CD14-positive monocyte (primary cell): ENCODE data around the gene DENND4C. TPM values are rescaled to one million over a fixed set of nuclear protein-coding genes. Genes with fewer than 3 reads are reported as not detected.

Source experiments
- DNase-seq, 3 donors: peaks; one replicate each; pipeline ENCODE4 v3.0.0-alpha.2; 2011 to 2022
- H2AFZ ChIP-seq: 2 replicates; pipeline ENCODE4 v1.6.0; 2012; ENCODE audit warnings: mild to moderate bottlenecking, low read depth, low read length, inconsistent platforms; ENCODE audit not compliant: insufficient read depth, poor library complexity, severe bottlenecking
- H3K27ac ChIP-seq, 2 donors: 1 replicate in 1 of 2; 2 replicates in 1 of 2; pipeline ENCODE4 v1.5.1; 2012 to 2013; ENCODE audit warnings: low read length in 2 of 2, control low read depth in 1 of 2, inconsistent platforms in 1 of 2, low read depth in 1 of 2, mild to moderate bottlenecking in 1 of 2
- H3K27me3 ChIP-seq, 2 donors: one replicate each; pipeline versions ENCODE4 v1.6.0 to v1.6.1; 2011 to 2013; ENCODE audit warnings: low read length in 2 of 2; ENCODE audit not compliant: control insufficient read depth in 2 of 2, insufficient read depth in 2 of 2
- H3K36me3 ChIP-seq, 2 donors: replicated peaks in 1 of 2; 1 replicate in 1 of 2; 2 replicates in 1 of 2; pipeline versions ENCODE4 v1.5.1 to v1.6.1; 2012 to 2013; ENCODE audit warnings: low read length in 2 of 2, control low read depth in 1 of 2, inconsistent platforms in 1 of 2, mild to moderate bottlenecking in 1 of 2; ENCODE audit not compliant: insufficient read depth in 2 of 2, control insufficient read depth in 1 of 2
- H3K4me1 ChIP-seq, 2 donors: 1 replicate in 1 of 2; 2 replicates in 1 of 2; pipeline versions ENCODE4 v1.5.1 to v1.6.1; 2012 to 2013; ENCODE audit warnings: low read length in 2 of 2, control low read depth in 1 of 2, inconsistent platforms in 1 of 2, mild to moderate bottlenecking in 1 of 2, moderate library complexity in 1 of 2; ENCODE audit not compliant: insufficient read depth in 2 of 2, control insufficient read depth in 1 of 2
- H3K4me2 ChIP-seq: replicated peaks from 2 replicates; pipeline ENCODE3; 2012; ENCODE audit warnings: low read length, moderate library complexity, mild to moderate bottlenecking; ENCODE audit not compliant: poor library complexity, severe bottlenecking; ENCODE audit errors: extremely low read depth
- H3K4me3 ChIP-seq, 3 experiments: fragments of 200-600 bp in 1 of 3; sonication (generic) in 1 of 3; replicated peaks in 1 of 3; 1 replicate in 2 of 3; 2 replicates in 1 of 3; pipeline ENCODE4 v1.5.1; 2011 to 2013; ENCODE audit warnings: low read length in 3 of 3, mild to moderate bottlenecking in 3 of 3, control low read depth in 2 of 3, low read depth in 2 of 3, inconsistent platforms in 1 of 3, moderate library complexity in 1 of 3
- H3K79me2 ChIP-seq: 2 replicates; pipeline ENCODE4 v1.6.0; 2012; ENCODE audit warnings: mild to moderate bottlenecking, control low read depth, inconsistent platforms, low read length, moderate library complexity; ENCODE audit not compliant: insufficient read depth
- H3K9ac ChIP-seq: 2 replicates; pipeline ENCODE4 v1.6.0; 2017; ENCODE audit warnings: low read length, mild to moderate bottlenecking; ENCODE audit not compliant: insufficient read depth, poor library complexity, severe bottlenecking
- H3K9me3 ChIP-seq, 2 donors: replicated peaks in 1 of 2; 1 replicate in 1 of 2; 2 replicates in 1 of 2; pipeline versions ENCODE4 v1.5.1 to v1.6.1; 2012 to 2013; ENCODE audit warnings: low read length in 2 of 2, control low read depth in 1 of 2; ENCODE audit not compliant: control insufficient read depth in 1 of 2, insufficient read depth in 1 of 2
- H4K20me1 ChIP-seq: 2 replicates; pipeline ENCODE4 v1.6.0; 2012; ENCODE audit warnings: mild to moderate bottlenecking, low read length, control low read depth, moderate library complexity; ENCODE audit not compliant: insufficient read depth
- H3K27ac Mint-ChIP-seq, 7 donors: one replicate each; pipeline ENCODE4 v1.8.0; 2020; ENCODE audit warnings: mild to moderate bottlenecking in 7 of 7, mixed read lengths in 7 of 7, moderate library complexity in 6 of 7, inconsistent platforms in 2 of 7
- H3K27me3 Mint-ChIP-seq, 3 donors: one replicate each; pipeline ENCODE4 v1.8.0; 2021 to 2022; ENCODE audit warnings: low read depth in 3 of 3, mild to moderate bottlenecking in 3 of 3, mixed read lengths in 3 of 3, moderate library complexity in 3 of 3, inconsistent platforms in 1 of 3
- H3K36me3 Mint-ChIP-seq, 2 donors: one replicate each; pipeline ENCODE4 v1.8.0; 2020; ENCODE audit warnings: mixed read lengths in 2 of 2, inconsistent platforms in 1 of 2, mild to moderate bottlenecking in 1 of 2
- H3K4me1 Mint-ChIP-seq: one replicate; pipeline ENCODE4 v1.8.0; 2020; ENCODE audit warnings: mild to moderate bottlenecking, mixed read lengths
- H3K4me3 Mint-ChIP-seq, 2 donors: one replicate each; pipeline ENCODE4 v1.8.0; 2020; ENCODE audit warnings: mild to moderate bottlenecking in 2 of 2, mixed read lengths in 2 of 2, moderate library complexity in 1 of 2
- H3K9me3 Mint-ChIP-seq, 7 donors: one replicate each; pipeline ENCODE4 v1.8.0; 2020 to 2022; ENCODE audit warnings: mixed read lengths in 7 of 7, mild to moderate bottlenecking in 6 of 7, moderate library complexity in 6 of 7, inconsistent platforms in 2 of 7
- CTCF ChIP-seq: fragments of 200-600 bp; IDR thresholded peaks from one replicate; pipeline ENCODE4 v1.8.0; 2022; ENCODE audit warnings: antibody characterized with exemption, mild to moderate bottlenecking
- WGBS: methylation state at CpG from one replicate; pipeline ENCODE4 v1.1.5; 2013; ENCODE audit warnings: missing lambda C conversion rate; ENCODE audit not compliant: insufficient coverage; 5-methylcytosine and 5-hydroxymethylcytosine counted together
- intact Hi-C, 2 donors: fragments of 100-400 bp; cut with micrococcal nuclease; formaldehyde crosslinking; loops; one replicate each; pipeline versions ENCODE4 v1.15.0 to v1.15.1; 2023
- polyA plus RNA-seq, 3 donors: library from polyadenylated mRNA; depleted of rRNA in 1 of 3; unstranded in 2 of 3; stranded (reverse) in 1 of 3; fragments of 300-500 nt in 2 of 3; fragments of >200 nt in 1 of 3; fragmentation: Illumina TruSeq in 2 of 3; gene quantifications; 1 replicate in 2 of 3; 2 replicates in 1 of 3; pipeline ENCODE4 v1.2.3, GENCODE V29; 2012 to 2021

Gene DENND4C
- polyA plus RNA-seq, 3 donors, result 8.1 to 15.4 (median 12.7) TPM

GRCh38 chr9:19233344-19233743 lies 2.9 kb downstream of the DENND4C start:
- no peak for DNase-seq
- no peak overlapping the region for H3K27ac ChIP-seq
- H3K9ac ChIP-seq, result no peak overlapping the region
- H3K79me2 ChIP-seq, result peaks cover 64% of the 10 kb centered on the region
- H3K4me2 ChIP-seq, result no peak overlapping the region
- no peak overlapping the region for H3K4me3 ChIP-seq
- H3K36me3 ChIP-seq, result no peaks in the 10 kb centered on the region
- peaks cover 0 to 2% (median 0%) of the 10 kb centered on the region in 7 donors for H3K9me3 Mint-ChIP-seq
- peaks cover 24% of the 10 kb centered on the region for H3K4me1 Mint-ChIP-seq
- intact Hi-C loops, result loop anchor here in 1 of 2 donors (5.0 kb wide), 1 partner anchor 51 kb away; no protein-coding TSS in a partner anchor
- 93% methylated on average over 2 of the region's 5 CpGs for WGBS
- H2AFZ ChIP-seq, result no peak overlapping the region
- H3K27me3 ChIP-seq, result peaks cover 0 to 3% of the 10 kb centered on the region in 2 donors
- peaks cover 29 to 39% of the 10 kb centered on the region in 2 donors for H3K4me1 ChIP-seq
- no peaks in the 10 kb centered on the region for H3K9me3 ChIP-seq
- peaks cover 59% of the 10 kb centered on the region for H4K20me1 ChIP-seq
- no peak for TF ChIP-seq CTCF
- H3K36me3 Mint-ChIP-seq, result peaks cover 3 to 8% of the 10 kb centered on the region in 2 donors
- H3K27ac Mint-ChIP-seq, result no peak overlapping the region
- H3K27me3 Mint-ChIP-seq, result peaks cover 2 to 4% (median 2%) of the 10 kb centered on the region in 3 donors
- H3K4me3 Mint-ChIP-seq, result no peak overlapping the region

GRCh38 chr9:19239955-19240354 lies 9.5 kb downstream of the DENND4C start:
- peaks cover 90% of the 10 kb centered on the region for H4K20me1 ChIP-seq
- H3K4me1 ChIP-seq, result peaks cover 0 to 7% of the 10 kb centered on the region in 2 donors
- H3K4me3 Mint-ChIP-seq, result no peak overlapping the region
- peaks cover 0 to 3% (median 0%) of the 10 kb centered on the region in 7 donors for H3K9me3 Mint-ChIP-seq
- no peak overlapping the region for H3K27ac ChIP-seq
- no peaks in the 10 kb centered on the region for H3K9me3 ChIP-seq
- no peaks in the 10 kb centered on the region for H3K27me3 ChIP-seq
- no peak overlapping the region for H3K9ac ChIP-seq
- H3K27me3 Mint-ChIP-seq, result peaks cover 0 to 1% (median 0%) of the 10 kb centered on the region in 3 donors
- intact Hi-C loops, result no loop called here
- H3K27ac Mint-ChIP-seq, result no peak overlapping the region
- no peak for DNase-seq
- H3K4me1 Mint-ChIP-seq, result peaks cover 17% of the 10 kb centered on the region
- peaks cover 10 to 15% of the 10 kb centered on the region in 2 donors for H3K36me3 Mint-ChIP-seq
- no peak for TF ChIP-seq CTCF
- peaks cover 3 to 10% of the 10 kb centered on the region in 2 donors for H3K36me3 ChIP-seq
- H3K4me2 ChIP-seq, result no peak overlapping the region
- H2AFZ ChIP-seq, result no peak overlapping the region
- H3K4me3 ChIP-seq, result no peak overlapping the region
- peaks cover 86% of the 10 kb centered on the region for H3K79me2 ChIP-seq
